HG02623 (cell line): Measurements from ENCODE around the gene F10.

Source experiments
- ATAC-seq: cut with Tn5 transposase; IDR thresholded peaks from one replicate; pipeline ENCODE4 v1.9.1; 2021; ENCODE audit warnings: moderate library complexity; ENCODE audit not compliant: unreplicated experiment

Gene F10

GRCh38 chr13:113086031-113086750 lies 36.4 kb upstream of the F10 start:
- no peak for ATAC-seq

GRCh38 chr13:113086991-113087922 lies 35.3 kb upstream of the F10 start:
- no peak for ATAC-seq

DNA sequence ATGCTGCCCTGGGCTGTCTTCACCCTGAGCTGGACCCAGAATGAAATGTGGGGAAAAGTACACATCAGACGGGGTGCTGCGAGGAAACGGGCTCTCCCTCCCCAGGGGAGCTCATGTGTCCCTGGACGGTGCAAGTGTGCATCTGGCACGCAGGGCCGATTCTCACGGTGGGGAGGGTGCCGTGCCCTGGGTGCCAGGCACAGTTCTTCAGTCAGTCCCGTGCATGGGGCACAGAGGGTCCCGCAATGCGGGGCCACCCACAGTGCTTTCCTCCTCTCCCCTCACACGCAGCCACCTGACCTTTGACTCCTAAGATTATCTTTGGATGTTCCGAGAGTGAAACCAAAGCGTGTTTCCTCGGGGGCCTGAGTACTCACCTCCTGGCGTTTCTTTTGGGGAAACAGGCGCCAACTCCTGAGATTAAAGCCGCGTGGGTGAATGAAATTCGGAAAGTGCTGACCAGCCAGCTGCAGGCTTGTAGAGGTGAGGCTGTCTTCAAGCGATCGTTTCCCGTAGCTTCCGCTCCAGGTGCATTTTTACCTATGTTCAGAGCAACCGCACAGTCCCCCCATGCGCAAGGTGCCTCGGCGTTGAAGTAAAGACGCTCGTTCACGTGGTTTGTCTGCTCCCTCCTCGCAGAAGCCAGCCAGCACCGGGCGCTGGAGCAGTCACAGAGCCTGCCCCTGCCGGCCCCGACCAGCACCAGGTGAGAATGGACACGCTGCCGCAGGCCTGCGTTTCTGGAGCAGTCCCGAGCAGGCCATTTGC lies 34.5 kb upstream of the F10 start:
- no peak for ATAC-seq

GRCh38 chr13:113088691-113089020 lies 33.9 kb upstream of the F10 start:
- no peak for ATAC-seq

DNA sequence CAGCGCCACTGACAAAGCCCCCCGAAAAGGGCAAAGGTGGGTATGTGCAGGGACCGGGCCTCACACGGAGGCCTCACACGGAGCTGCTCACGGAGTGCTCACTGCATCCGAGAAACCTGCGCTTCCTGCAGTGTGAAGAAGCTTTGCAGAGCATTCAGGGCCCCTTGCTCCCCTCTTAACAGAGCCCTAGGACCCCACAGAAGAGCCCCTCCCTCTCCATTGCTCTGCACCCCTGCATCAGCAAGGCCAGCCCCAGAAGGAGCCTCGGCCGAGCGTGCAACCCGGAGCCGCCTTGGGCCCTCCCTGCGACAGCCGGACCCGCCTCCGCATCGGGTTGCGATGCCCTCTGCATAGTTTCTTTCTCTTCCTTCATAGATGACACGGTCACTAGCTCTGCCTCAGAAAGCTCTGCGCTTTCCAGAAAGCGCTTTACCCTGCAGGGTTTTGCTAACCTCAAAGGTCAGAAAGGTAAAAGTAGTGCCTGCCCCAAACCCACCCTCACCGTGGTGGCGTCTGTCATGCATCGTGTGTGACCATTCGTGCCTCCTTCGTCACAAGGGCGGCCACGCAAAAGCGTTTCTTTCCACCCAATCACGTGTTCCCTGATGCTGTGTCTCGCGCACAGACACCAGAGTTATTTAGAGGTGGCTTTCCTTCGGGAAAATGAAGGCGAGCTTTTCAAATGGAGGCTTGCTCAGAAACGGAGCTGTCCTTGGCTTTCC lies 32.7 kb upstream of the F10 start:
- no peak for ATAC-seq

- ATAC-seq: no peak
These were observed 32.2 kb upstream of the F10 start for GRCh38 chr13:113090415-113090770.

GRCh38 chr13:113090806-113091205 lies 31.8 kb upstream of the F10 start:
- ATAC-seq: no peak

DNA sequence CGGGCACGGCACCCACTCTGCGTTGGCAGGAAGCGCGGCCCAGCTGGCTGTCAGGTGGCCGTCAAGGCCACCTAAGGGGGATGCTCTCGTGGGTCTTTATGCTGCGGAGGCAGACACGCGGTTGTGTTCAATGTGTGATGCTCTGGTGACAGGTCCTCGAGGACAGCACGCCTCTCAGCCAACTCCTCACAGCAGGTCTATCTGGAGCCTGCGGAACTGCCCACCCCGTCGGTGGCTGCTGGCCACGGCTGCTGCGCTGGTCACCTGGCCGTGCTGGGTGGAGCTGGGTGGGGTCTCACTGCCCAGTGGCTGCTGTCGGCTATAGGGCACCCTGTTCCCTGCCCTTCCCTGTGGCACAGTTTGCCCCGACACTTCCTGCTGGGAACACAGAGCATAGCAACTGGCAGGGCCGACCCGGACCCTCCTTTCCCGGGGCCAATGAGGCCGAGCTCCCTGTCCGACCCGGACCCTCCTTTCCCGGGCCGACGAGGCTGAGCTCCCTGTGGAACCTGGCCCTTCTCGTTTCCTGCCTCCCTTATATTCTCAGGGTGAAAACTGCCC lies 31.3 kb upstream of the F10 start:
- no peak for ATAC-seq

- ATAC-seq: no peak
These were observed 30.5 kb upstream of the F10 start for GRCh38 chr13:113091891-113092775.

GRCh38 chr13:113092776-113093579 lies 29.6 kb upstream of the F10 start:
- no peak for ATAC-seq

DNA sequence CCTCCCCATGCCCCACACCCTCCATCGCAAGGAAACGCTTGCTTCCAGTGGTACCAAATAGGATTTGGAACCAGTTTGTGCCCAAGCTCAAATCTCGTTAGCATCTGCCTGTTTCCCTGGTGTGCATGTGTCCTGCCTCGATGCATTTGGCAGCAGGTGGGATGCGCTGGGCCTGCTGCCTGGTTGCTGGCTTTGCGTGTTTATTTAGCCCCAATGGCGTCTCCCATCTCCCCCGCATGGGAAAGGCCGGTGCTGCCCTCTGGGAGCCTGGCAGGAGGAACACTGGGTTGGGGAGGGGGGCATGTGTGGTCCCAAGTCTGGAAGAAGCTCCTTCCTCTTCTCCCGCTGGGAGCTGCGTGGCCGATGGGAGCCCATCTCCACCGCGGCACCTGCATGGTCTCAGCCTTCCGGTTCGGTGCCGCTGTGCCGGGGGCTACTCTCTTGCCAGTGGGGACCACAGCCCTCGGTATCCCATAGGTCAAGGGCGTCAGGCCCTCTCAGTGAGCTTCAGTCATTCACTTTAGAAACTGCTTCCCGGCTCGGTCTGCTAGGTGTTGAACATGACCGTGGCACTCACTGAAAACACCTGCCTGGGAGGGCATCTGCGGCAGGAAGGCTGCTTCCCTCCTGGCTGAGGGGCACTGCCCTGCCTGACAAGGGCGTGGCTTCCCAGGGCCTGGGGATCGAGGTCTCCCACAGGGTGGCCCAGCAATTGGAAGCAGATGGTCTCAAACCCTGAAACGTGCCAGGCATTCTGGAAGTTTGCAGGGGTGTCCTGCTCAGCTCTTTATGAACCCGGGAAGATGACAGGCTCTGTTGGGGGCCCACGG lies 28.8 kb upstream of the F10 start:
- ATAC-seq: no peak

GRCh38 chr13:113094410-113094800 lies 28.2 kb upstream of the F10 start:
- no peak for ATAC-seq

- ATAC-seq: no peak
These were observed 27.2 kb upstream of the F10 start for GRCh38 chr13:113095146-113096051.

DNA sequence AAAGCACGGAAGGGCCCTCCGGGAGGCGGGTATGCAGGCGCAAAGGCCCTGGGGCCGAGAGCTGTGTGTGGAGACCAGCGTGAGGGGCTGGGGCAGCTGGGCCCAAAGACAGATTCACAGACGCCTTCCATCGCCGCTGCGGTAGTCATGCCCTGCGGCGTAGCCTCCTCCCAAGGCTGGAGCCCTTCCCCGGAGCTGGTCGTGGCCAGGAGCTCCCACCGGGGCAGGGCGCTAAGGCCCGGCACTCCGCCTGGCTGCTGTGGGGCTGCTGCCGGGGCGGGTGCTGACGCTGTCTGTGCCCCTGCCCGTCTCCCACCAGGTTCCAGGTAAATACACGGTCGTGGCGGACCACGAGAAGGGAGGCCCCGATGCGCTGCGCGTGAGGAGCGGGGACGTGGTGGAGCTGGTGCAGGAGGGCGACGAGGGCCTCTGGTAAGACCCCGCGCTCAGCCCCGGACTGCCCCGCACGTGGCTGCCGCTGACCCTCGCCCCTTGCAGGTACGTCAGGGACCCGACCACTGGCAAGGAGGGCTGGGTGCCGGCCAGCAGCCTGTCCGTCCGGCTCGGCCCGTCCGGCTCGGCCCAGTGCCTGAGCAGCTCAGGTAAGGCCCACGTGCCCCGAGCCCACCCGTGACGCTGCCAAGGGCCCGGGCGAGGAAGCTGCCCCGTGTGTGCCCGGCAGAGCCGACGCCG lies 26.4 kb upstream of the F10 start:
- no peak for ATAC-seq

DNA sequence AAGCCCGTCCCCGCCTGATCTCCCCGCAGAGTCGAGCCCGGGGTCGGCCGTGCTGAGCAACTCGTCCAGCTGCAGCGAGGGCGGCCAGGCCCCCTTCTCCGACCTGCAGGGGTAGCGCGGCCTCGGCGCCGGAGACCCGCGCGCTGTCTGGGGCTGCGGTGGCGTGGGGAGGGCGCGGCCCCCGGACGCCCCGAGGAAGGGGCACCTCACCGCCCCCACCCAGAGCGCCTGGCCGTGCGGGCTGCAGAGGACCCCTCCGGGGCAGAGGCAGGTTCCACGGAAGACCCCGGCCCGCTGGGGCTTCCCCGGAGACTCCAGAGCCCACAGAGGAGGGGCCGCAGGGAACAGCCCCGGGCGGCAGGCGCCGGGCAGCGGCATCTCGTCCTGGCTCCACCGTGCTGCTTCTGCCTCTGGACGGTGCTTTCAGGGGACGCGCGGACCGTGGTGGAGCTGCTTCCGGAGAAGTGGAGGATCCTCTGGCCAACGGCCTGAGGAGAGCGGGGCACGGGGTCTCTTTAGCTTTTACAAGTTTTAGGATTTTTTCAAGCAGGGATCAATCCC lies 25.8 kb upstream of the F10 start:
- ATAC-seq: no peak

DNA sequence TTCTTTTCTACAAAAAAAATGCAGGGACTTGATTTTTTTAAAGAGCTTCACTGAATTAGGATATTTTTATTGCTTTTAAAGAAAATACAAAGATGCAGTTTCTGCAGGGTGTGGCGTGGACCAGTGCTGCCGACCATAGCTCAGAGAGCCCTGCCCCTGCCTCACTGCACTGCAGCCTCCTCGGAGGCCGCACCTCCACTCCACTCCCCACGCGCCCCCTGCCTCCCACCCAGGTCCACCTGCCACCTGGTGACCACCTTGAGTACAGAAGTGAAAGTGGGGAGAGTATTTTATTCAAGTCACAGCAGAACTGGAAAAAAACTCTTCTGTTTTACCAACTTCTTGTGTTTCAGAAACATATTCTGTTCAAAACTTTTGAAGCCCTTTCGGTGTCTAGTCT lies 24.9 kb upstream of the F10 start:
- ATAC-seq: no peak
